ENCODE results near the gene D2HGDH.
"Not testable (repeated sequence)": the region's sequence is repeated elsewhere in the genome, so short reads cannot be mapped to it uniquely, and the experiment has no call there.

The D2HGDH gene

DNA sequence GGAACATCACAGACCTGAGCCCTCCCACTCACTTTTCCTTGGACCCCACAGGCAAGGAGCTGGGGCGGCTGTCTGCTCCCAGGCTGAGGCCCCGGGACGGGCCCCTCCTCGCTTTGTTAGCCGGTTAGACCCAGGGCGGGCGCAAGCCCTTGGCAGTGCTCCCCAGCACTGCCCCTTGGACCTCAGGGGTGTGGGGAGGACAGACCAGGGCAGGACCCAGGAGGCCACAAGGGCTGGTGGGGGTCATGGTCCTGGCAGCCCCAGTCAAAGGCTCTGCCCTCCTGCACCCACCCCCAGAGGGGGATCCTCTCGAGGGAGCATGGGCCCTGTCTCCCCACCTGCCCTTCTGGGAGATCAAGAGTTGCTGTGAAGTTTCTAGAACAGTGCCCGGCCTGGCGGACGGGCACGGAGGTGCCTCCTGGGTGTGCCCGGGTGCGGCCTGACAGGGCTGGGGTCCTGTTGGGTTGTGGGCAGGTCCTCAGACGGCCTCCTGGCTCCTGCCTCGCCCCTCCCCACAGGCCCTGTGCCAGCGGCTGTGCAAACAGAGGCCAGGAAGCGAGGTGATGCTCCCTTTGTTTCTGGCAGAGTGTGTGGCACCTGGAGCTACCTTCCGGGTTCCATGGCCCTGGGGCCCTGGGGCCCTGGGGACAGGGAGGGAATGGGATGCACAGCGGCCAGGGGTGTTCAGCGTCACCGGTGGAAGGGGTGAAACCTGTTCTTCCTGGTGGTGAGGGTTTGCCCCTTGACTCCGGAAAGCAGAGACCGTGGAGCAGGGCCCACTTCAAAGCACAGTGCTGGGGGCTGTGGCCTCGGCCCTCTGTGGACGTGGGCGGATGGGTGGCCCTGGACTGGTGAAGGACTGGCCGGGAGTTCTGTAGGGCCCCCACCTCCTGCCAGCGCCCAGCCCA lies 39.3 kb downstream of the D2HGDH start:
- no peaks in the 10 kb centered on the region for H3K9me3 ChIP-seq (ENCODE audit: insufficient read depth, low read depth, low read length)
- H3K9ac ChIP-seq (ENCODE audit: low read depth, low read length) = no peak overlapping the region
- no peak overlapping the region for H3K4me3 ChIP-seq (ENCODE audit: low read length)
- peaks cover 8% of the 10 kb centered on the region for H3K4me1 ChIP-seq (ENCODE audit: insufficient read depth, low read length)
- H3K27me3 ChIP-seq (ENCODE audit: insufficient read depth, low read length) = no peaks in the 10 kb centered on the region
- no peak overlapping the region for H3K27ac ChIP-seq (ENCODE audit: low read length)
- no peaks in the 10 kb centered on the region for H3K36me3 ChIP-seq (ENCODE audit: insufficient read depth, low read depth, low read length)

DNA sequence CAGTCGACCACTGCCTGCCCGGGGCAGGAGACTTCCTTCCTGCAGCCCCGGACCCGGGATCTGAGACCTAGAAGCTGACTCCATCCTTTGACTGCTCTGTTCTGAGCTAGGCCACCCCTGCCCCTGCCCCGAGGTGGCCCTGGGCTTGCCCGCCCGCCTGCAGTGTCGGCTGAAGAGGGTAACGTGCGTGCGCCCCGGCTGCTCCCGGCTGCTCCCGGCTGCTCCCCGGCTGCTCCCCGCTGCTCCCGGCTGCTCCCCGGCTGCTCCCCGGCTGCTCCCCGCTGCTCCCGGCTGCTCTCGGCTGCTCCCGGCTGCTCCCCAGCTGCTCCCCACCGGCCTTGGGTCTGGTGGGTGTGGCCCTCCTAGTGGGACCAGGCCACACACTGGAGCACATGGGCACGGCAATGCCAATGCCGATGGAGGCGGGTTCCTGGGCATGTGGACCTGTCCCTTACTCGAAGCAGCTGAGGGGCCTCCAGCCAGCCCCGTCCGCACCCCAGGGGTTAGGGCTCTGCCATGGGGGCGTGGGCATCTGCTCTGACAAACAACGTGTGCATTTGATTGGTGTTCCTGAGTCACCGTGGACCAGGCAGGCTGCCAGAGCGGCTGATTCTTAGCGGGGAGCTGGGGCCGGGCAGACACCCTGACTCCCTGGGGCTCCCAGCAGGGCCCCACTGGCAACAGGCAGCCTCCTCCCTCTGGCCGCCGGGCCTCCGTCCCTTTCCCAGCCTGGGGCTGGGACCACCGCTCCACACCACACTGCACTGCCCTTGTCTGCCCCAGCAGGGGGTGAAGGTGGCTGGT lies 40.2 kb downstream of the D2HGDH start:
- no peak overlapping the region for H3K9ac ChIP-seq (ENCODE audit: low read depth, low read length)
- H3K4me3 ChIP-seq (ENCODE audit: low read length) = no peak overlapping the region
- H3K4me1 ChIP-seq (ENCODE audit: insufficient read depth, low read length) = peaks cover 8% of the 10 kb centered on the region
- no peak overlapping the region for H3K27ac ChIP-seq (ENCODE audit: low read length)
- H3K36me3 ChIP-seq (ENCODE audit: insufficient read depth, low read depth, low read length) = no peaks in the 10 kb centered on the region
- H3K9me3 ChIP-seq (ENCODE audit: insufficient read depth, low read depth, low read length) = no peaks in the 10 kb centered on the region
- no peaks in the 10 kb centered on the region for H3K27me3 ChIP-seq (ENCODE audit: insufficient read depth, low read length)

DNA sequence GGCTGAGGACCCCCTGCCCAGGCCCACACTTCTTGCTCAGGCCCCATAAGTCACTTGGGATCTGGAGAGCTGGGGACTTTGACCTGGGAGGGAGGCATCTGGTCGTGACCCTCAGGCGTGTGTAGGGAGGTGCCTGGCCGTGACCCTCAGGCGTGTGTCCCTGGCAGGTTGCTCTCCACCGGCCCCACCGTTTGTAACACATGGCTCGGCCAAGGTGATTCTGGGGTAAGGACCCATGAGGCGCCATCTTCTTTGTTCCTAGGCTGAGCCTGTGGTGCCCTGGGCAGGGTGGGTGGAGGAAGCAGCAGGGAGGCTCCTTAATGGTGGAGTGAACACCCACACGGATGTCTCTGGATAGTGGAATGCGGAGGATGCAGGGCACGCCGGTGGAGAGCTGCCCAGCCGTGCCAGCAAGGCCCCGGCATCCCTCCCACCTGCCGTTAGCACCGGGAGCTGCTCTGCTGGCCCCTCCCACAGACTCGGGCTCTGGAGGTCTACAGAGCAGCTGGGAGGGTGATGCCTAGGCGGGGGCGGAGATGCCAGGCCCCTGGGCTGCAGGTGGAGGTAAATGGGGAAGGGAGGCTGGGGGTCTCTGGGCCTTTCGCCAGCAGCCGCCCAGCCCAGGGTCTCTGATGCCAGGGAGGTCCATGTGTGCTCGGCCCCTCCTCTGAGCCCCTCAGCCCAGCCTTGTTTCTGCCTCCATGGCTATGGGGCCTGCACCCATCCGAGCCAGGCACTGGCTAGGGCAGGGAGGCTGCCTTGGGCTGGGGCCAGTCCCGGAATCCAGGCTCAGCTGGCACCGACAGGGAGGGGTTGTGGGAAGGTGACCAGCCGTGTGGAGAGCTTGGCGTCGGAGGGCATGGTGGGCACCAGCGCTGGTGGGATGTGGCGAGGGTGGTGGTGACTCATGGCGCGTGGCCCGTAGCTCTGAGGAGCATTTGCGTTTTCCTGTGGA lies 41.1 kb downstream of the D2HGDH start:
- no peak overlapping the region for H3K27ac ChIP-seq (ENCODE audit: low read length)
- H3K36me3 ChIP-seq (ENCODE audit: insufficient read depth, low read depth, low read length) = no peaks in the 10 kb centered on the region
- H3K27me3 ChIP-seq (ENCODE audit: insufficient read depth, low read length) = no peaks in the 10 kb centered on the region
- peaks cover 8% of the 10 kb centered on the region for H3K4me1 ChIP-seq (ENCODE audit: insufficient read depth, low read length)
- H3K4me3 ChIP-seq (ENCODE audit: low read length) = no peak overlapping the region
- no peak overlapping the region for H3K9ac ChIP-seq (ENCODE audit: low read depth, low read length)
- H3K9me3 ChIP-seq (ENCODE audit: insufficient read depth, low read depth, low read length) = peaks cover 2% of the 10 kb centered on the region

DNA sequence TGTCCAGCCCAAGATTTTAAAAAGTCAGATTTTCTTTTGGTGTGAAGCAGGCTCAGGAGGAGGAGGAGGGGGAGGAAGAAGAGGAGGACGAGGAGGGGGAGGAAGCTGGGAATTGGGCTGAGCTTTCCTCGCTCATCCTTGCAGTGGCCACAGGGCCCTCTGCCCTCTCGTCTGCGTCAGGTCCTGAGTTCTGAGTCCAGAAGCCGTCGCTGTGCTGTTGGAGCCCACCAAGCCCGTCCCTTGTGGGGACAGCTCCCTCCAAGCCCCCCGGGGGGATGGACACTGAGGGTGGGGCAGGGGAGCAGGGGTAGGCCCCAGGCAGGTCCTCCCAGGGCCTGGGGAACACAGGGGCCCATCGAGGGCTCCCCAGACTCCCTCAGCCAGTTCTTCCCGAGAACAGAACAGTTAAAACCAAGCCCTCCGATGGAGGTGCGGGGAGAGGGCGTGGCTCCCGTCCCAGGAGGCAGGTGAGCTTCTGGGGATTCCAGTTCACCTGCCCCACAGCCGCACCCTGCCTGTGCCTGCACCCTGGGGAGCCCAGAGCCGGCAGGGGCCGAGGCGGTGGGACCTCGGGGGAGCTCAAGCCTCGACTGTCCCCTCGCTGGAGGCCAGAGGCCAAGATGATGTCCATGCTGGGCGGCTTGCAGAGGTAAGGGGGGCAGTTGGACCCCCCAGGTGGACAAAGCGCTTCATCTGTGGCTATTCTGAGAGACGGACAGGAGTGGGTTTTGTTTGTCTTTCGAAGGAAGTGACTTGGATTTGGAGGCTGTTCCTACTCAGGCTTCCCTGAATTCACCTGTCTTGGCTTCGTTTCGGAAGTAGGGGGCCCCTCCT lies 42.1 kb downstream of the D2HGDH start, which contains the start of gene GAL3ST2:
GAL3ST2 (plus strand) TSS at position 487 of the 834 bp plus-strand sequence; CDS start at position 621, 134 bp downstream.
- Histone ChIP-seq H3K27me3 (ENCODE audit: insufficient read depth, low read length) (no peaks in the 10 kb centered on the region), H3K9ac (ENCODE audit: low read depth, low read length) (no peak within 1 kb of the TSS), H3K36me3 (ENCODE audit: insufficient read depth, low read depth, low read length) (no peaks in the 10 kb centered on the region), H3K9me3 (ENCODE audit: insufficient read depth, low read depth, low read length) (peaks cover 13% of the 10 kb centered on the region), H3K4me1 (ENCODE audit: insufficient read depth, low read length) (peaks cover 8% of the 10 kb centered on the region), H3K27ac (ENCODE audit: low read length) (no peak within 1 kb of the TSS), H3K4me3 (ENCODE audit: low read length) (no peak within 1 kb of the TSS)

DNA sequence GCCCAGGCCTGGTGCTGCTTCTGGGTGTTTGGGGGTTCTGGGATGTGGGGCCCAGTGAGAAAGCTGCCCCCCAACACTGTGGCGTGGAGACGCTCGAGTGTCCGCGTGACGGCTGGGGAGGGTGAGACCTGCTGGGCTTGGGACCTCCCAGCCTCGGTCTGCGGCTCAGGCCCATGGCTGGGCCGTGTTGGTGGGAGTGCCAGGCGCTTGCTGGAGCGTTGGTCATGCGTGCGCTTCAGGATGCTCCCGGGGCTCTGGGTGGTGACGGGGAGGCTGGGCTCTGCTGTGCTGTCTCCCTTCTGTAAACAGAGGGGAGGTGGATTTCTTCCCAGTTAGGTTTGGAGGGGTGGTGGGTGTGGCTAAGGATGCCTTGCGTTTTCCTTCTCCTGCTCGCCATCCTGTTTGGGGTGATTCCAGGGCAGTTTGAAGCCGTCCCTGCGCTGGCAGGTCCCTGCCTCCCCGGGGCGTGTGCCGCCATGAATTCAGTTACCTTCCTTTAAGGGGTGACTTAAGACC lies 42.8 kb downstream of the D2HGDH start:
- Histone ChIP-seq H3K36me3 (ENCODE audit: insufficient read depth, low read depth, low read length) (no peaks in the 10 kb centered on the region), H3K9ac (ENCODE audit: low read depth, low read length) (no peak overlapping the region), H3K27me3 (ENCODE audit: insufficient read depth, low read length) (no peaks in the 10 kb centered on the region), H3K4me1 (ENCODE audit: insufficient read depth, low read length) (peaks cover 8% of the 10 kb centered on the region), H3K9me3 (ENCODE audit: insufficient read depth, low read depth, low read length) (peaks cover 17% of the 10 kb centered on the region), H3K4me3 (ENCODE audit: low read length) (no peak overlapping the region), H3K27ac (ENCODE audit: low read length) (no peak overlapping the region)

DNA sequence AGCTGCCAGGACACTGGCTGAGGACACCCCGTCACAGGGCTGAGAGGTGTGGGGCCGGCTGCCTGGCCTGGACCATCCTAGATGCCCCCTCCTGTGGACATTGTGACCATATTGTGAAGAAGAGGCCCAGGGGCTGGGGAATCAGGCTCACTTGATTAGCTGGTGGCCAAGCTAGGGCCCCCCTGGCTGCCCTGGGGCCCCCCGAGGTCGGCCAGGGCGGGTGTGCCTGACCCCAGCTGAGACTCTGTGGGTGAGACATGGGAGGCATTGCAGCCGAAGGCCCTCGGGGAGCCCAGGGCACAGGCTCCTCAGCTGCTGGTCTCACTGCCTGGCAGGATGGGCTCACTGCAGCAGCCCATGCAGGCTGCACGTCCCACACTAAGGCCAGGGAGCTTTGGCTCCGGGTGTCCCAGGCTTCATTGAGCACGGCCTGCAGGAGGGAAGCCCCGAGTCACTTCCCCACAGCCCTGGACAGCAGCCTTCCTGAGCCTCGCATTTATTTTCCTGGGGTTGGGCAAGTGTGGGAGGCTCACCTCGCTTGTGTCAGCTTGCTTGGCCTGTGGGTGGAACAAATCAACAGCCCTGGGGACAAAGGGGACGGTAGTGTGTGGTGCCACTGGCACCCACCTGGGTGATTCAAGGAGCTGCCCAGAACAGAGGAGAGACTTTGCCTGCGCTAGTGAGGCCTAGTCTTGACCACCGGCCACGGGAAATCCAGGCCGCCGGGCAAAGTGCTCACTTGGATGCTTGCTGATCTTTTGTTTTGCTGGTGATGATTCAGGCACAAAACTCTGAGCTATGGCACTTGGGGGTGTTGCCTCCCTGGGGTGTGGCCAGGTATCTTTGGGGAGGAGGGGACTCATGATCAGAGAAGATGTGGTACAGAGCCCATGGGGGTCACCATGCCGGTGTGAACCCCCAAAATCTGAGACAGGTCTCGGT lies 43.5 kb downstream of the D2HGDH start:
- H3K4me3 ChIP-seq (ENCODE audit: low read length) = no peak overlapping the region
- H3K9ac ChIP-seq (ENCODE audit: low read depth, low read length) = no peak overlapping the region
- peaks cover 24% of the 10 kb centered on the region for H3K9me3 ChIP-seq (ENCODE audit: insufficient read depth, low read depth, low read length)
- H3K4me1 ChIP-seq (ENCODE audit: insufficient read depth, low read length) = peaks cover 8% of the 10 kb centered on the region
- H3K36me3 ChIP-seq (ENCODE audit: insufficient read depth, low read depth, low read length) = no peaks in the 10 kb centered on the region
- no peak overlapping the region for H3K27ac ChIP-seq (ENCODE audit: low read length)
- H3K27me3 ChIP-seq (ENCODE audit: insufficient read depth, low read length) = no peaks in the 10 kb centered on the region

DNA sequence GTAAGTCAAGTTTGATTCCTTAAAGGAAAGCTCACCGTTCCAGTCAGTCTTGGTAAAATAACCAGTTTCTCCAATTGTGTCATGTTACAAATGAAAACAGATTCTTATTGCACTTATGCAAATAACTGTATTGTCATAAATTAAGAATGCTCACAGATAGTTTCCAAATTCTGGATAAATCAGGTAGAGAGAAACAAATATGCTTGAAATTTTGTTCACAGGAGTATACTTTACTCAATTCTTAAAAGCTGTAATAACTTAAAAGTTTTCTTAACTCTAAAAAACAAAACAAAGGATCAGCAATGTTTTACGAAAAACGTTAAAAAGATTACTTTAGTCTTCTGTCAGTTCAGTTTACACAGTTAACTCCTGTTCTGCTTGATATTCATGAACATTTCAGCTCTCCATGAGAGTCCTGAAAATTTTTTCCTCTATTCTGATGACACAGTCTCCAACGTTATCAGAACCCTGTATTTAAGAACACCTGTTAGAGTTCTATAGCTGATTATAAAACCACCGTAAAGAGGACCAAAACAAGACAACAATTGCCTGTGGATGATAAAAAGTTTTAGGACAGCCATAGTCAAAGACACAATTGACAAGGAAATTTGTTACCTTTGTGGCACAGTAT lies 46.6 kb downstream of the D2HGDH start:
- Histone ChIP-seq H3K4me1 (ENCODE audit: insufficient read depth, low read length) (peaks cover 8% of the 10 kb centered on the region), H3K27ac (ENCODE audit: low read length) (no peak overlapping the region), H3K36me3 (ENCODE audit: insufficient read depth, low read depth, low read length) (no peaks in the 10 kb centered on the region), H3K27me3 (ENCODE audit: insufficient read depth, low read length) (no peaks in the 10 kb centered on the region), H3K4me3 (ENCODE audit: low read length) (no peak overlapping the region), H3K9me3 (ENCODE audit: insufficient read depth, low read depth, low read length) (peaks cover 28% of the 10 kb centered on the region), H3K9ac (ENCODE audit: low read depth, low read length) (no peak overlapping the region)

DNA sequence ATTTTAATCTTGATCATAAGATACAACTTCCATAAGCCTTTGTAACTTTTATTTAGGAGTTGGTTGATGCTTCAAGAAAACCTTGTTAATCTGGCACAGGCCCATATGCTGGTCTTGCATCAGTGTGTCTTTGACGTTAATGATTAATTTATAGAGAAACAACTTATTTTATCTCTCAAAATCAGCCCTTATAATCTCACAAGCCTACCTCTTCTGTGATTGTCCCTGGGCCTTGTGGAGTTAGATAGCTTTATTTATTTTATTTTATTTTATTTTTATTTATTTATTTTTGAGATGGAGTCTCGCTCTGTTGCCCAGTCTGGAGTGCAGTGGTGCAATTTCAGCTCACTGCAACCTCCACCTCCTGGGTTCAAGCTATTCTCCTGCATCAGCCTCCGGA lies 47.6 kb downstream of the D2HGDH start:
- not testable (repeated sequence) for H3K4me1 ChIP-seq (ENCODE audit: insufficient read depth, low read length); H3K9ac ChIP-seq (ENCODE audit: low read depth, low read length); H3K27me3 ChIP-seq (ENCODE audit: insufficient read depth, low read length); H3K27ac ChIP-seq (ENCODE audit: low read length); H3K4me3 ChIP-seq (ENCODE audit: low read length); H3K36me3 ChIP-seq (ENCODE audit: insufficient read depth, low read depth, low read length)
- peaks cover 28% of the 10 kb centered on the region for H3K9me3 ChIP-seq (ENCODE audit: insufficient read depth, low read depth, low read length)

DNA sequence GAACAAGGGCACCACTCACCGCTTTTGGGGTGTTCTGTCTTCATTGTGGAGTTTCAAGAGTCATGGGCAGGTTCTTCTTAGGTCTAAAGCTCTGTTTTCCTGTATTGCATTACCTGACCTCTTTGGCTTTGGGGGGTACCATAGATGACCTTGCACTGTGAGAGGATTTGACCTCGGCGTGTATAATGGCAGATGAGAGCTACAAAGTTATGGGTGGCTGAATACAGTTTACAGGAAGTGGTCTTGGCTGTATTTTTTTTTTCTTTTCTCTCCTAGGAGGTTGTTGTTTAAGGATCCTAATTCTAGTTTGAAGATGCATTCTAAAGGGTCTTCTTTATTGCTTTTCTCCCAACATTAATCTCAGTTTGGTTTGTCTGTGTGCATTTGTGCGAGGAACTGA lies 53.7 kb downstream of the D2HGDH start:
- Histone ChIP-seq H3K4me1 (ENCODE audit: insufficient read depth, low read length) (no peaks in the 10 kb centered on the region), H3K27ac (ENCODE audit: low read length) (no peak overlapping the region), H3K9me3 (ENCODE audit: insufficient read depth, low read depth, low read length) (peaks cover 13% of the 10 kb centered on the region), H3K27me3 (ENCODE audit: insufficient read depth, low read length) (no peaks in the 10 kb centered on the region), H3K9ac (ENCODE audit: low read depth, low read length) (no peak overlapping the region), H3K36me3 (ENCODE audit: insufficient read depth, low read depth, low read length) (no peaks in the 10 kb centered on the region), H3K4me3 (ENCODE audit: low read length) (no peak overlapping the region)
